NCI-H446 treated with DMSO at 0.1 percent for 48 hours (cell line): Measurements from ENCODE around the gene L1CAM.

Experiments
- DNase-seq: peaks from one replicate; lab custom pipeline; 2025; lab: John Stamatoyannopoulos, UW

Gene L1CAM

GRCh38 chrX:153875391-153876111 is 10.4 kb downstream of the L1CAM start:
- DNase-seq = no peak

- no peak for DNase-seq
Measured at GRCh38 chrX:153874366-153875125, 11.4 kb downstream of the L1CAM start.

GRCh38 chrX:153874085-153874365 is 11.9 kb downstream of the L1CAM start:
- DNase-seq = no peak

- DNase-seq = no peak
Measured at GRCh38 chrX:153873282-153874084, 12.5 kb downstream of the L1CAM start.

- DNase-seq = no peak
Measured at GRCh38 chrX:153871946-153872878, 13.8 kb downstream of the L1CAM start.

- no peak for DNase-seq
Measured at GRCh38 chrX:153871451-153871850, 14.5 kb downstream of the L1CAM start.

- no peak for DNase-seq
Measured at GRCh38 chrX:153870791-153871360, 15.1 kb downstream of the L1CAM start.

GRCh38 chrX:153870288-153870690 is 15.7 kb downstream of the L1CAM start:
- no peak for DNase-seq

GRCh38 chrX:153869473-153870287 is 16.3 kb downstream of the L1CAM start:
- no peak for DNase-seq

- DNase-seq = no peak
Measured at GRCh38 chrX:153868576-153869472, 17.1 kb downstream of the L1CAM start.

- no peak for DNase-seq
Measured at GRCh38 chrX:153867671-153868070, 18.3 kb downstream of the L1CAM start.

GRCh38 chrX:153867139-153867538 is 18.8 kb downstream of the L1CAM start:
- no peak for DNase-seq

GRCh38 chrX:153866302-153867019 is 19.5 kb downstream of the L1CAM start:
- no peak for DNase-seq

- no peak for DNase-seq
Measured at GRCh38 chrX:153865685-153866084, 20.3 kb downstream of the L1CAM start.

GRCh38 chrX:153865321-153865580 is 20.7 kb downstream of the L1CAM start:
- DNase-seq = no peak

GRCh38 chrX:153864561-153865320 is 21.2 kb downstream of the L1CAM start:
- DNase-seq = no peak

GRCh38 chrX:153864101-153864500 is 21.9 kb downstream of the L1CAM start:
- DNase-seq = no peak

GRCh38 chrX:153863251-153863991 is 22.6 kb downstream of the L1CAM start:
- DNase-seq = no peak
